Measurements from ENCODE around the gene HOXD3.

Gene HOXD3

DNA sequence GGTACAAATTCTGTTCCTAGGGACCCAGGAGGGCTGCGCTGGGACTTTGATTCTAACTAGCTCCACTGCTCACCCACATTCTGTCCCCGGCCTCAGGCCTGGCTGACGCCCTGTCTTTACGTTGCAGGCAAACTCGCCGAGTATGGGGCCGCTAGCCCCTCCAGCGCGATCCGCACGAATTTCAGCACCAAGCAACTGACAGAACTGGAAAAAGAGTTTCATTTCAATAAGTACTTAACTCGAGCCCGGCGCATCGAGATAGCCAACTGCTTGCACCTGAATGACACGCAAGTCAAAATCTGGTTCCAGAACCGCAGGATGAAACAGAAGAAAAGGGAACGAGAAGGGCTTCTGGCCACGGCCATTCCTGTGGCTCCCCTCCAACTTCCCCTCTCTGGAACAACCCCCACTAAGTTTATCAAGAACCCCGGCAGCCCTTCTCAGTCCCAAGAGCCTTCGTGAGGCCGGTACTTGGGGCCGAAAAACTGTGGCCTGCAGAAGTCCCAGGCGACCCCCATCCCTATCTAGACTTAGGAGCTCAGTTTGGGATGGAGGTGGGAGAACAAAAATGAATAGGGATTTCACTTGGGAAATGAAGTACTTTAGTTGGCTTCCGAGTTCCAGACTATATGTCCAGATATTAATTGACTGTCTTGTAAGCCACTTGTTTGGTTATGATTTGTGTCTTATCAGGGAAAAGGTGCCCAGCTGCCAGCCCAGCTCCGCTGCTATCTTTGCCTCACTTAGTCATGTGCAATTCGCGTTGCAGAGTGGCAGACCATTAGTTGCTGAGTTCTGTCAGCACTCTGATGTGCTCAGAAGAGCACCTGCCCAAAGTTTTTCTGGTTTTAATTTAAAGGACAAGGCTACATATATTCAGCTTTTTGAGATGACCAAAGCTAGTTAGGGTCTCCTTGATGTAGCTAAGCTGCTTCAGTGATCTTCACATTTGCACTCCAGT is 32.9 kb downstream of the HOXD3 start:
- H3K4me3 ChIP-seq (ENCODE audit: low read depth, low read length), result no peak overlapping the region
- DNase-seq (ENCODE audit: low read depth), result no peak

DNA sequence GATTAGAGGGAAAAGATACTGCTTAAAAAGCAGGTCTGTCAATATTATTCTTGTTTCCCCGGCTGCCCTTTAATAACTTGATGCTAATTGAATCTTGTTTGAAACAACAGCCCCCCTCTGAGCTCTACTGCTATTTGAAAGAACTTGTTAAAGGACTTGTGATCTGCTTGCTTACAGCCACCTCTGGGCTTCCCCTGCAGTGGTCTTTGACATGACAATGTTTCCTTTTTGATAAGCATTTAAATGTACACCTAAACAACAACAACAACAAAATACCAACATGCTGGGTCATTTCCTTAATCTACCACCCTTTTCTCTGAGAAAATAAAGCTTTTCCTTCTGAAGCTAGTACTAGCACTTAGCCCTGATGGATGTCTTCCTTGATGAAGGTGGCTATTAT is 35.2 kb downstream of the HOXD3 start:
- H3K4me3 ChIP-seq (ENCODE audit: low read depth, low read length), result no peak overlapping the region

DNA sequence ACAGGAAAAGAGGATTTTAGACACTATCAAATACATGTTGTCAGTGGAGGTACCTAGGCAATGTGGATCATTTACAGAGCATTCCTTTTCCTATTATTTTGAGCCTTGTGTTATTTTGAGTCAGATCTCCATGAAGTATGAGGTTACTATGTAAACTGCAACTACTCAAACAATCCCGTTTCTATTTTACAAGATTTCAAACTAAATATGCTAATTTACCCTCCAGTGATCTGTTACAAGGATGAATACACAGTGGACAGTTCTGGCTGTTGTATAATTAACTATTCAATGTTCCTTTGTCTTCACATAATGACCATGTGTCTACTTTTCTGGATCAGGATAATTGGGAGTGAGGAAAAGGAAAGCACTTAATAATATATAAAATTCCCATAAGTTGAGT is 35.9 kb downstream of the HOXD3 start:
- DNase-seq (ENCODE audit: low read depth), result no peak

More for the DNA sequence above, 35.2 kb downstream of the HOXD3 start:
- DNase-seq (ENCODE audit: low read depth), result no peak

DNA sequence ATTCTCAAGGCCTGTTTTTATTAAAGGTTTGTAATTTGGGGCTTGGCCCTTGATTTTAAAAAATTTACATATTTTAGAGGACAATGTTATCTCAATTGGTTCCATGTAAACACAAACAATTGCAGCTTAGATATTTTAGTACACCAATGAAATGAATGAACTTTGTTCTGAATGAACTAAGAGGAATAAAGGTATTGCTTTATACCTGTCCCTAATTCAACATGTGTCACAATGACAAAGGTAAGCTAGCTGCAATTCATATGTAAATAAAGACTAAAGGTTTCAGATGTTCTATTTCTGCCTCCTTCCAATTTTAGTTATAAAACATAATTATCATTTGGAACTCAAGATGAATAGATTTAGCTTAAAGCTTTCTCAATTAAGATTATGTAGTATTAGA is 42.8 kb downstream of the HOXD3 start:
- no peak for DNase-seq (ENCODE audit: low read depth)
- no peak overlapping the region for H3K4me3 ChIP-seq (ENCODE audit: low read depth, low read length)

More for the DNA sequence above, 35.9 kb downstream of the HOXD3 start:
- no peak overlapping the region for H3K4me3 ChIP-seq (ENCODE audit: low read depth, low read length)

DNA sequence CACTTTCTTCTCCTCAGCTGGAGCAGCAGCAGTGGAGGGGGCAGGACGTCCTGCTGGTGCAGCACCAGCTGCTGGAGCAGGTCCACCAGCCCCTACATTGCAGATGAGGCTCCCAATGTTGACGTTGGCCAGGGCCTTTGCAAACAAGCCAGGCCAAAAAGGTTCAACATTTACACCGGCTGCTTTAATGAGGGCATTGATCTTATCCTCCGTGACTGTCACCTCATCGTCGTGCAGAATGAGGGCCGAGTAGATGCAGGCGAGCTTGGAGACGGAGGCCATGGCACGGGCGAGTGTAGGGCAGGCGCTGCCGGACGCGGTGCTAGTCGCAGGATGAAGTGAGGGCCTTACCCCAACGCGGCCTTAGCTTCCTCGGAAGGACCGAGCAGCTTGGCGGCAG is 43.9 kb downstream of the HOXD3 start:
- DNase-seq (ENCODE audit: low read depth), result no peak
- H3K4me3 ChIP-seq (ENCODE audit: low read depth, low read length), result no peak overlapping the region

DNA sequence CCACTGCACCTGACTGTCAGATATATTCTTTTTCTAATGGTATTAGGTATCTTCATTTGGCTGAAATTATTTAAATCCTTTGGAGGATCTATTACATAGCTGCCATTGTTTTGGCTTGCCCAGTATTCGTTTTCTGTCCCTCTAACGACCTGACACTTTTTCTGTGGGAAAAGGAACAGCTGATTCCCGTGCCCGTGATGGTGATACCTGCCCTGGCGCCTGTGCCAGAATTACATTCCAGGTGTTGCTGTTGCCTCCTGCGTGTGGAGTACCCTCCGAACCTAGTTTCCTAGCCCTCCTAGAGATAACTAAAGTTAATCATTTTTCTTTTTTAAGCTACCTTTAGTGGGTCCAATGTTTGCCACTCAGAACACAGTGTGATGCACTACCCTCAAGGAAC is 45.4 kb downstream of the HOXD3 start:
- no peak overlapping the region for H3K4me3 ChIP-seq (ENCODE audit: low read depth, low read length)
- DNase-seq (ENCODE audit: low read depth), result no peak

DNA sequence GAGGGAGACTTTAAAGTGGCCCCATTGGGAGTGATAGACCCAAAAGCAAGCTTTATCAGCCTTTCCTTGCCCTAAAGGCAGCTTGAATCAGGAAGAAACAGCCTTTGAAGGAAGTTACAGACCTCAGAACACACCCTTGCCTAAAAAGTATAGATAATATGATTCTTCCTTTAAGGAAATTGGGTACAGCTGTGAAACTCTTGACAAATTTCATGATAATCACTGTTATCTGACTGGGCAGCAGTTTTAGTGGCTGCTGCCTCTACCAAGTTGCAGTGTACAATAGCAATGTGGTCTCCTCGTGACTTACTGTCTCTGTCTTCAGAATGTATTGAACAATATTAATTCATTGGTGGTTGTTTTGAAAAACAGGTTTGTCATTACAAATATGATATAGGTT is 48.0 kb downstream of the HOXD3 start:
- DNase-seq (ENCODE audit: low read depth), result no peak
- no peak overlapping the region for H3K4me3 ChIP-seq (ENCODE audit: low read depth, low read length)

DNA sequence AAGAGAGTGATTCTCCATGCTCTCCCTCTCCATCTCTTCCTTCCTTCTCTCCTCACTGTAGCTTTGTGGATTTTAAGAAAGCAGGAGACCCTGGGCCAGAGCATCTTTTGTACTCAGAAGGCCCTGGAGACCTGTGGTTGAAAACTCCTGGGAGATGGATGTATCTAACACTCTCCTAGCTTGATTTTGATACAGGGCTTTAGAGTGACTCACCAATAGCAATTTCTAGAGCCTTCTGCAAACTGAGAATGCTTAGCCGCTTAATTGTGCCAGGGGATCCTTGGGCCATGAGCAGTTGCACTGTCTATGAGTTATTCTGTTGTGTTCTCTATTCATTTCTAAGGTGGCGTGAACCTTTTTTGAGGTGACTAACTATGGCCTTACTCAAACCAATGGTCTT is 49.0 kb downstream of the HOXD3 start:
- no peak for DNase-seq (ENCODE audit: low read depth)
- H3K4me3 ChIP-seq (ENCODE audit: low read depth, low read length), result no peak overlapping the region

DNA sequence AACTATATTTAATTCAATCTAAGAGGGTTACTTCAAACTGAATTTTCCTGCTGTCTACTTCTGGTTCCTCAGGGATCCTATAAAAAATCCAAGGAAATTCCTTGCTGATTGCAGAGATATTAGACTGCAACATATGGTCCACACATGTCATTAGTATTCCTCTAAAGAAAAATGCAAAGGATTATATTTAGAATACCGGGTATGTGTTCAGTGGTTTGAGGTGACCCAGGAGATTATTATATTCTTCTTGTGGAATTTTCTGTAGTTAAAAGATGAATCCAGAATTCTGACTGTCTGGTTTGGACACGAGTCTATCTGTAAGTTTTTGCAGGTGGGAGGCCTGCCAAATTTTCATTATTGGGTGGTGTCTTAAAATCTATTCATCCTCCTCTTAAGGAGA is 49.6 kb downstream of the HOXD3 start:
- no peak overlapping the region for H3K4me3 ChIP-seq (ENCODE audit: low read depth, low read length)
- no peak for DNase-seq (ENCODE audit: low read depth)

DNA sequence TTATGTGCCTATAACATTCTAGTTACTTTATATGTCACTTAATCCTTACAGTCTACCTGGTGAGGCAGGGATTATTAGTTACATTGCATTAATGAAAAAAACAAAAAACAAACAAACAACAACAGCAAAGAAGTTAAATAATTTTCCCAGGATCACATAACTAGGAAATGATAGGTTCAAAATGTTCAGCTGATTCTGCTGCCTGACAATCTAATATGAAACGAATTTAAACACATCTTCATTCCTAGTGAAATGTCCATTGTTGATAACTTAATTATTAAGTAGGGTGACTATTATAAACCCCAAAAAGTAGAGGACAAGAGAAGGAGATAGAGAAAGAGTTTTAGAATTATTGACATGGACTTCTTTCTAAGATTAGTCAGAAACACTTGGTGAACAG is 54.0 kb downstream of the HOXD3 start:
- DNase-seq (ENCODE audit: low read depth), result no peak
- no peak overlapping the region for H3K4me3 ChIP-seq (ENCODE audit: low read depth, low read length)

DNA sequence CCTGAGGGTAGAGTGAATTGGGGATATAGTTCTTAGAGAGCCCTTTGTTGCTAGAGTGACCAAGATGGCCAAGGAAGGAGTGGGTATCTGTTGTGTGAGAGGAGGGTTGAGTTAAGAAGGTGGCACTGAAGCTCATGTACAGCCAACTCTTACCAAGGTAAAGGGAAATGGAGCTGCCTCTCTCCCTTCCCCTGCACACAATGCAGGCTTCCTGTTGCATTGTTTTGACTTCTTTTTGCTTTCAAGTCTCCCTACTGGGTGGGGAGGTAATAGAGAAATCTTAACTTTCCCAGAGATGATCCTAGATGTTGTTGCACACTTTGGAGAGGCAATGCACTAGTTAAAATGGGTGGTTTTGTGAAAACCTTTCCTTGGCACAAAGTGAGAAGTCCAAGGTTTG is 55.2 kb downstream of the HOXD3 start:
- no peak overlapping the region for H3K4me3 ChIP-seq (ENCODE audit: low read depth, low read length)
- no peak for DNase-seq (ENCODE audit: low read depth)

DNA sequence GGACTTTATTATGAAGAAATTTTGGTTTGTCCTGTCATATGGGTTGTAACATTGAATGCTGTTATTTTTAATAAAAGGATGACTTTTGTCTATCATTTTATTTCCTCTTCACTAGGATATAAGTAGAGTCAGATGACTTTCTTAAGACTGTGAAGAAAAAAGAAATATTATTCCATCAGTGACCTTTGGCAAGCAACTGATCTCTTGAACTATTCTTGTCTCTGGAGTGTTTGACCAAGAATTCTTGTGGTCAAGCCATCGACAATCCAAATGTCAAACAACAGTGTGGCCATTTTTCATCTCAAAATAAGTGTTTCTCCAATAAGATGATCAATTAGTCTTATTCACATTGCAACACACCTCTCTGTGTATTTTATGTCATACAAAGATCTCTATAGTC is 56.3 kb downstream of the HOXD3 start:
- no peak for DNase-seq (ENCODE audit: low read depth)
- no peak overlapping the region for H3K4me3 ChIP-seq (ENCODE audit: low read depth, low read length)
